MV-4-11 (cell line): ENCODE measurements around the gene FAM163B.
A peak's percentile ranks its signal among the peaks of the same experiment; 100 is the strongest.
"Not testable (repeated sequence)": the region's sequence is repeated elsewhere in the genome, so short reads cannot be mapped to it uniquely, and the experiment has no call there.

Experiments
- DNase-seq: peaks from one replicate; lab custom pipeline; 2025; lab: John Stamatoyannopoulos, UW

The FAM163B gene

DNA sequence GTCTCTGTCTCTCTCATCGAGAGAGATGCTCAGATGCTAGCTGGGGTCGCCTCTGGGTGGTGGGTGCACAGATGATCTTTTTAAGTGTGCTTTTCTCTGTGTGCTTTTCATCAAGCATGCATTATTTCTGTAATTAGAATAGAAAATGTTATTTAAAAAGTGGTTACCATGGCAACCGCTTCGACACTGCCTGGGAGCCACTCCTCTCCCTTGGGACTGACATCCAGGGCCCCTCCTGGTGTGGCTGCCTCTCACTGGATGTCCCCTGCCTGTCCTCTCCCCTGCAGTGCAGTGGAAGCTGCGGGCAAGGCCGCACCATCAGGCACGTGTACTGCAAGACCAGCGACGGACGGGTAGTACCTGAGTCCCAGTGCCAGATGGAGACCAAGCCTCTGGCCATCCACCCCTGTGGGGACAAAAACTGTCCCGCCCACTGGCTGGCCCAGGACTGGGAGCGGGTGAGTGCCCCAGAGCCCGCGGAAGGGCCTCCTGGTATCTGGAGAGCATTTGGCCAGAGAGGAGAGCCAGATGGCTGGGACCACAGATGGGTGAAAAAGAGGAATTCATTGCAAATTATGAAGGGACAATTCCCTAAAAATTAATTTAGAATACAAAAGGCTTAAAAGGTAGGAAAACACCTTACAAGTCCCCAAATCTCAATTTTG, 39.9 kb downstream of the FAM163B start:
- DNase-seq = no peak

DNA sequence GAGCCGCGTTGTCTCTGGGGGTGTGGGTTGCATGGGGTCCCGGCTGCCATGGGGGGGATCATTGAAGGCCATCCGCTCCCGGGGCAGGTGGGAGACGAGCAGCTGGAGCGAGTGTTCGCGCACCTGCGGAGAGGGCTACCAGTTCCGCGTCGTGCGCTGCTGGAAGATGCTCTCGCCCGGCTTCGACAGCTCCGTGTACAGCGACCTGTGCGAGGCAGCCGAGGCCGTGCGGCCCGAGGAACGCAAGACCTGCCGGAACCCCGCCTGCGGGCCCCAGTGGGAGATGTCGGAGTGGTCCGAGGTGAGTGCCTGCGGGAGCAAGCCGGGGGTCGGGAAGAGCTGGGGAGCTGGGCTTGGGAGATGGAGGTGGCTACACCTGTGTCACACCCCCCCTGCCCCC, 41.0 kb downstream of the FAM163B start:
- DNase-seq = no peak

DNA sequence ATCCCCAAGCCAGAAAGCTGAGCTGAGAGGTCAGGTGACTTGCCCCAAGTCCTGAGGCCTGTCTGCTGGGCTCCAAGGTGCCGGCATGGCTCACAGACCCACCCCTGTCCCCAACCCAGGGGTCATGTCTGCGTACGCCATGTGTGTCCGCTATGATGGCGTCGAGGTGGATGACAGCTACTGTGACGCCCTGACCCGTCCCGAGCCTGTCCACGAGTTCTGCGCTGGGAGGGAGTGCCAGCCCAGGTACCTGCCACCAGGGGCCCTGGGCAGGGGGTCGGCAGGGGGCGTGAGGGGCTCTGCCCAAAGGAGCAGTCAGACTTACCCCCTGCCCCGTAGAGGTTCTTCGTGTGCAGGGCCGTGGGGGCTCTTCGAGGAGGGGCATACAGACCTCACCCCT, 42.4 kb downstream of the FAM163B start:
- DNase-seq = no peak

DNA sequence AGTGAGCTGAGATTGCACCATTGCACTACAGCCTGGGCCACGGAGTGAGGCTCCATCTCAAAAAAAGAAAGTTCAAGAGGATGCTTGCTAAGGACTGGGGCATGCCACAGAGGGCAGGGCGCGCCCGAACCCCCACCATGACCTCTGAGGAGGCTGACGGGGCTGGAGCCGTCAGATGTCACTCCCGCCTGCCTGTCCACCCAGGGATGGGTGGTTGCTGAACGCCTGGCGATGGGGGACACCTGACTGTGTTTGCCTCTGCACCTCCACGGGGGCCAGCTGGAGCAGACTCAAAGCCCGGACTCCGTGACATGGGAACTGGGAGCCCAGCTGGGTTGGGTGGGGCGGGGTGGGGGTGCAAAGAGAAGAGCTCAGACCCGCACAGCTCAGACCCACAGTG, 42.8 kb downstream of the FAM163B start:
- DNase-seq = no peak

DNA sequence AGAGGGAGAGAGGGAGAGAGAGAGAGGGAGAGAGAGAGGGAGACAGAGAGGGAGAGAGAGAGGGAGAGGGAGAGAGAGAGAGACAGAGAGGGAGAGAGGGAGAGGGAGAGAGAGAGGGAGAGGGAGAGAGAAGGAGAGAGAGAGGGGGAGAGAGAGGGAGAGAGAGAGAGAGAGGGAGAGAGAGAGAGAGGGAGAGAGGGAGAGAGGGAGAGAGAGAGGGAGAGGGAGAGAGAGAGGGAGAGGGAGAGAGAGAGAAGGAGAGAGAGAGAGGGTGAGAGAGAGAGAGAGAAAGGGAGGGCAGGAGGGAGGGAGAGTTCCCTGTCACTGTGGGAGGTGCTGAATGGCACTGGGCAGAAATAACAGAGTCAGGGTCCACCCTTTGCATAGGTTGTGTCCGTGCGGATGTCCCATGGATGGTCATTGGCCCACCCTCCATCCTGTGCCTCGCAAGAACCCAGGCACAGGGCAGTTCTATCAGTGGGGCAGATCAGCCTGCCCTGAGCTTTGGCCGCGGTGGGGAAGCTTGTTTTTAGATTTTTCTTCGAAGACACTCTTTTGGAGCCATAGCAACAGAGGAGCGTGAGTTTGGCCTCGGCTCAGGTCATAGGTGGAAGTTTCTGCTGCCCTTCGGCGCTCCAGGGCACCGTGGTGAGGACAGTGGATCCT, 44.6 kb downstream of the FAM163B start:
- no peak for DNase-seq

DNA sequence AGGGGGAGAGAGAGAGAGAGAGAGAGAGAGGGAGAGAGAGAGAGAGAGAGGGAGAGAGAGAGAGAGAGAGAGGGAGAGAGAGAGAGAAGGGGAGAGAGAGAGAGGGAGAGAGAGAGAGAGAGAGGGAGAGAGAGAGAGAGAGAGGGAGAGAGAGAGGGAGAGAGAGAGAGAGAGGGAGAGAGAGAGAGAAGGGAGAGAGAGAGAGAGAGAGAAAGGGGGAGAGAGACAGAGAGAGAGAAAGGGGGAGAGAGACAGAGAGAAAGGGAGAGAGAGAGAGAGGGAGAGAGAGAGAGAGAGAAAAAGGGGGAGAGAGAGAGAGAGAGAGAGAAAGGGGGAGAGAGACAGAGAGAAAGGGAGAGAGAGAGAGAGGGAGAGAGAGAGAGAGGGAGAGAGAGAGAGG, 45.4 kb downstream of the FAM163B start:
- DNase-seq = not testable (repeated sequence)

DNA sequence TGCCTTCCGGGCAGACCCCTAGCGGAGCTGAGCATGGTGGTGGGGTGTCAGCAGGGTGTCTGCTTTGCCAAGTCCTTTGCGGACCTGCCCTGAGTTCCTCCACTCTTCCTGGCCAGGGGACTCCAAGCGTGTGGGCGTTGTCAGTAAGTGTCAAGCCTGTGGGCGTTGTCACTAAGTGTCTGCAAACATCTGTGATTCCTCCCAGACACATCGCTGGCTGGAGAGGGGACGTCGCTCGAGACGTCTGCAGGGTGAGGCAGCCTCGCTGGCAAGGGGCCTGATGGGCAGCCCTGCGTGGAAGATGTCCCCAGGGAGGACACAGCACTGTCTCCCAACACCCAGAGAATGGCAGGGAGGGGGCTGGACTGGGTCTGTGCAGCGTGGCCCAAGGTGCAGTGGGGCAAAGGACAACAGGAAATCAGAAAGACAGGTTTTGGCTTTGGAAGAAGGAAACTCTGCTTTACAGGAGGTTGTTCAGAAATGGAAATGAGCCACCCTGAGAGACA, 45.8 kb downstream of the FAM163B start:
- no peak for DNase-seq

DNA sequence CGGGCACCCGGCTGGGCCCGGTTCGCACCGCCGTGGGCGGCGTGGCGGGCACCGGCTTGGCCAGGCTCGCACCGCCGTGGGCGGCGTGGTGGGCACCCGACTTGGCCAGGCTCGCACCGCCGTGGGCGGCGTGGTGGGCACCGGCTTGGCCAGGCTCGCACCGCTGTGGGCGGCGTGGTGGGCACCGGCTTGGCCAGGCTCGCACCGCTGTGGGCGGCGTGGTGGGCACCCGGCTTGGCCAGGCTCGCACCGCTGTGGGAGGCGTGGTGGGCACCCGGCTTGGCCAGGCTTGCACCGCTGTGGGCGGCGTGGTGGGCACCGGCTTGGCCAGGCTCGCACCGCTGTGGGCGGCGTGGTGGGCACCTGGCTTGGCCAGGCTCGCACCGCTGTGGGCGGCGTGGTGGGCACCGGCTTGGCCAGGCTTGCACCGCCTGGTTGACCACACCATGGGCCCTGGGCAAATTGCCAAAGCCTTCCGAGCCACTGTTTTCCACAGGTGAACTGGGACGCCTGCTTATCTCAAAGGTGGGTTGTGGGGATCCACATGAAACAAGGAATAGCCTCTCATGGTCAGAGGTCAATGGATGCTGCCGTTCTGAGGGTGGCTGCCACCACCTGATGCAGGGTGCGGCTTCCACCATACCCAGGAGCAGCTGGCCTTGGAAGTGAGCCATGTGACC, 46.4 kb downstream of the FAM163B start:
- DNase-seq = no peak

DNA sequence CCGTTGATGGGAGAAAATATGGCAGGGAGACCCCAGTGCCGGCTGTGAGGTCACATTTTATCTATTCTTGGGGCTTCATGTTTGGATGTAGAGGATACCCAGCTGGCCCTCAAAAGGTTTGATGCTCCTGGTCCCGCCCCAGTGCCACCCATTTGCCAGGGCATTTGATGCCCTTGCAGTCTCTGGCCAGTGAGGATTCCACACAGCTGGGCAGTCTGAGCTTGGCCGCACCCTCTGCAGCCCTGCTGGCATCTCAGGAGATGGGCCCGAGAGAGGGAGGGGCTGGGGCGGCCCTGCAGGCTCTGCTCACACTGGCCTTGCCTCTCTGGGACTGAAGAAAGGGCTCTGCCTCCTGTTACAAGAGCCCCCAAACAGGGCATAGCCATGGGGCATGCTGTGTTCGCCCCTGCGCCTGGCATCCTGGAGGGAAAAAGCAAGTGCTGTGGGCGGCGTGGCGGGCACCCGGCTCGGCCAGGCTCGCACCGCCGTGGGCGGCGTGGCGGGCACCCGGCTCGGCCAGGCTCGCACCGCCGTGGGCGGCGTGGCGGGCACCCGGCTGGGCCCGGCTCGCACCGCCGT, 47.1 kb downstream of the FAM163B start:
- DNase-seq = no peak

DNA sequence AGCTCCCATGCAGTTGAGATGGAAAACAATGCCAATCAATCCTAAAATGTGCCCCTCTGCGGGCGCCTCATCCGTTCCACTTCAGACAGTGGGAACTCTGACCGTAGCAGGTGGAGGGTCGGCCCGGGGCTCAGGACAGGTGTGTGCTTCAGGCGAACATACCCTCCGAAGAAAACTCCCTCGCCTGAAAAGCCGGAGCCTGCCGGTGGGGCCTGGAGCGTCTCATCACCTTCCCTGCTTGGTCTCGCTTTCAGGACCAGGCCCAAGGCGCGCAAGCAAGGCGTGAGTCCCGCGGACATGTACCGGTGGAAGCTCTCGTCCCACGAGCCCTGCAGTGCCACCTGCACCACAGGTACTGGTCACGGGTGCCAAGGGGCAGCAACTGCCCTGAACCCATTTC, 48.2 kb downstream of the FAM163B start:
- no peak for DNase-seq

DNA sequence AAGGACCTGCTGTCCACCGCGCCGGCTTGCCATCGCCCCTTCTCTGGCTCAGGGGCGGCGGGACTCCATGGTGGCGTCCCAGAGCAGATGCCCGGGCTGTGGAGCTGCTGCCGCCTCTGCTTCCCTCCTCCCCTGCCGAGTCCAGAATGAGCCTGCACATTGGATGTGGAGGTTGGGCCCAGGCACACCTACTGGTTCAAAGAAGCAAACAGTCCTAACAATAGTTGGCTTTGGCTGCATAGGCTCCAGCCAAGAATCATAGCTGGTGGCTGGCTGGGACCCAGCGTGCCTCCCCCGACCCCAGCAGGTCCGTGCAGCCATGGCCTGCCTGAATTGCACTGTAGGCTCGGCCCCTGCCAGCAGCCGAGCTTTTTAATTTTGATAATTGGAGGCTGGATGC, 48.9 kb downstream of the FAM163B start:
- no peak for DNase-seq

DNA sequence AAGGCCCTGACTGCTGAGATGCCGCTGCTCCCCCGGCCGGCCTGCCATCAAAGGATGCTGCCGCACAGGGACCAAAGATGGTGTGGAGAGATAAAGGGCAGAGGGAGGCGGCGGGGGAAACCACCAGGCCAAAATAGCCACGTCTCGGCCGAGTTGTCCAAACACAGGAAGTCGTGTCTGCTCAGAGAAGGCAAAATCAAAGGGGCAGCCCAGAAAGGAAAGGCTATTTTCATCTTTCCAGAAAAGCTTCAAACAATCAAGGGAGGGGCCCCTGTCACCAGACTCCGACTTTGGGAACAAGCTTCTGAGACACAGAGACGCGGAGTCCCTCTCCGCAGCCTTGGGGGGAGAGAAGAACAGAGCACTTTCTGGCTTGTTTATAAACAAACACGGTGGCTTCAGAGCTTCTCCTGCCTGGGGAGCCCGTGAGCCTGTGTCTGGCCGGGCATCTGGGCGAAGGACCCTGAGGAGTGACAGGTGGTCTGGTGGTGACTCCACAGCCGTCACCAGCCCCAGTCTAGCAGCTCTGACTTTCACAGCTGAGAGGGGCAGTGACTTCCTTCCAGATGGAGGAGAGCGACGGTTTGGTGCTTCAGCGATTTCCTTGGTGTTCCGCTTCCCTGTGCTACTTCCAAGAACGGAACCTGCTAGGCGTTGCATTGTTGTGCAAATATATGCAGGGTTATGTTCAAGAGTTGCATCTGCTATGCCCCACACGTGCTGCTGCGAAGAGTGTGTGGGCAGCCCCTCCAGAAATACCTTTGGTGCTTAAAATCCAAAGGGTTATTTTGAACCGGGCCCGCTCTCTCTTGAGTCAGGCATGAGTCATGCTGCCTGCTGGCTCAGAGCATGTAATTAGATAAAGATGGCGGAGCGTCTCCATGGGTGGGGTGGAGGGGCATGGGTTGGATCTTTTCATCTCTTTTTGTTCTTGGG, 50.7 kb downstream of the FAM163B start:
- peak; percentile 93 for DNase-seq

DNA sequence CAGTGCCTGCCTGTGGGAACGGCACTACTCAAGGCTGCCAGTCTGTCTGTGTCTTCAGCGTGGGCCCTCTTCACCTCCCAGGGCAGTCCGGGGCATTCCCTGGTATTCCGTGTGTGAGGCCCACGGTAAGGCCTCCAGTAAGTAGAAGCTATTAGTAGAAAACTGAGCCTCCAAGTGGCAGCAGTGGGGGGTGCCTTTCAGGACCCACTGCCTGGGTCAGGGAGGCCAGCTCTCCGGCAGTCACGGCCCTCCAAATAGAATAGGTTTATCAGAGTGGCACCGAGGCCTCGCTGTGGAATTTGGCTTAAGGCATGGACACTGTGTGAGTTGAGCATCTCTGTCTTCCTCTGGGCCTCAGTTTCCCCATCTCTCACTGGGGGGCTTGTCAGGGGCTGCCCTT, 51.6 kb downstream of the FAM163B start:
- no peak for DNase-seq

DNA sequence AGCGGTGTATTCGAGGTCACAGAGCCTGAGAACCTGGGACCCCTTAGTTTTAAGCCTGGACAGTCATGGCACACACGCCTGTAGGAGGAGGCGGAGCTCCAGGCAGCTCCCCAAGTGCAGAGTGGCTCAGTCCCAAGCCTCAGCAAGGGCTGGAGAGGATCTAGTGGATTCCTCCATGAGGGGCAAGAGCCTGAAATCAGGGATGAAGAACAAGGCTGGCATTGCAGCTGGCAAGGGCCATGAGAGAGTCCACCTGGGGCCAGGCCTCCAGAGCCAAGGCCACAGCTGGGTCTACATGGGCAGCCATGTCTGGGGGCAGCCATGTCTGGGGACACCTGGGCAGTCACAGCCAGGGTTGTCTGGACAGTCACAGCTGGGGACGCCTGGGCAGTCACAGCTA, 52.8 kb downstream of the FAM163B start:
- no peak for DNase-seq

DNA sequence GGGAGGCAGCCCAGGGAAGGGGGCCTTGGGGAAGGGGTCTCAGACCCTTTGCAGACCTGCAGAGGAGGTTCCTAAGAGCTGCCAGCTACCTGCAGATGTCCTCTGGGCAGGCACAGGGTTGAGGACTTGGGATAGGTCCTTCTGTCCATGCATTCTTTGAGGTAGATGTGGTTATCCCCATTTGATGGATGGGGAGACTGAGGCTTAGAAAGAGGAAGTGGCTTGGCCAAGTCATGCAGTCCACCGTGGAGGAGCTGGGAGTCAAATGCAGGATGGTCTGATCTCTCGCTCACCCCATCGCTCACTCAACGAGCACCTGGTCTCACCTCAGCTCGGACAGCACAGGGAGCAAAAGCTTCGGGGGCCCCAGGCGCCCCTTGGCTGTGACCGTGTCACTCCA, 54.5 kb downstream of the FAM163B start:
- no peak for DNase-seq

DNA sequence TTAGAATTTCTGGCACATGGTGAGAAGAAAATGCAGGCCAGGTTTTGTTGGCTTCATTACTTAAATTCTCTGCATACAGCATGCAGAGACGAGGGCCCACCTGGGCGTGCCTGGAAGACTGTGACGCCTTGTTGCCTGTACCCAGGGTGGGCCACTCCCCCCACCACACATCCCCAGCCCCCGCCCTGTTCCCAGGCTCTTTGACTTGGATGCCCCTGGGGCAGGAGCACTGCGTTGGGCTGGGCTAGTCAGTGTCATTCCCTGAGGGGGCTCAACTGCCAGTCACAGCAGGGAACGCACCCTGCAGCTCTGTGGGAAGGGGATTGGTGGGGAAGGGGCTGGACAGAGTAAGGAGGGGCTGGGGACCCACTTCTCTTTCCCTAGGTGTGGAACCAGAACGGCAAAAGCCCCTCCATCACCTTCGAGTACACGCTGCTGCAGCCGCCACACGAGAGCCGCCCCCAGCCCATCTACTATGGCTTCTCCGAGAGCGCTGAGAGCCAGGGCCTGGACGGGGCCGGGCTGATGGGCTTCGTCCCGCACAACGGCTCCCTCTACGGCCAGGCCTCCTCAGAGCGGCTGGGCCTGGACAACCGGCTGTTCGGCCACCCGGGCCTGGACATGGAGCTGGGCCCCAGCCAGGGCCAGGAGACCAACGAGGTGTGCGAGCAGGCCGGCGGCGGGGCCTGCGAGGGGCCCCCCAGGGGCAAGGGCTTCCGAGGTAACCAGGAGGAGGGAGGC, 55.0 kb downstream of the FAM163B start:
- DNase-seq = no peak

DNA sequence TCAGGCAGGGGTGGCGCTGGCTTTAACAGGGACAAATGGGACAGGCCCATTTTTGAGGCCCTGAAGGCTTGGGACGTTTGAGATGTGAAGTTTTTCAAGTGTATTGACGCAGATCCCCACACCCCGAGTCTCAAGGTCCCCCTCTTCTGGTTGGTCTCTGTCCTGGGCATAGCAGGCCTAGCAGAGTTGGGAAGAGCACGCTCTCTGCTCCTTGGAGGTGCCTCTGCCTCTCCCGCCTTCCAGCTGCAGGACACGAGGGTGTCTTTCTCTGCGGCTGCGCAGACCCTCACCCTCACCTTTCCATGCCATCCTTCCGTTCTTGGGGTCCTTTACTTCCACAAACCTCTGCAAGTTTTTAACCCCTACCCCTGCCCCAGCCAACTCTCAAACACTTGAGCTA, 56.1 kb downstream of the FAM163B start:
- DNase-seq = no peak

DNA sequence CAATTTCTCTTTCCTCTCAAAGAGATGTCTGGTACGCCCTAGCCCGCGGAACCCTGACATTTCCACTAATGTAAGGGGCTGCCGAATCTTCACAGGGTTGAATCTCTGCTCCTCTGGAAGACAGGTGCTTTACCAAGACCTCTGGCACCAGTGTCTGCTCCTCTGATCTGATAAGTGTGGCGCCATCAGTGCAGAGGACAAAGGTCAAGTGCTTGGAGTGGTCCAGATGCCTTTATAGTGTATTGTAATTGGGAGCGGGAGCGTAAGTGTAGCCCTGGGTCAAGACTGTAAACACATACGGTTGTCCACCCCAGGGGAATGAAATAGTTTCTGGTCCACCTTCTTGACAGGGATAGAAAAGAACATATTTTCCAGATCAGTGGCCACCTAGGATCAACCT, 57.0 kb downstream of the FAM163B start:
- no peak for DNase-seq

DNA sequence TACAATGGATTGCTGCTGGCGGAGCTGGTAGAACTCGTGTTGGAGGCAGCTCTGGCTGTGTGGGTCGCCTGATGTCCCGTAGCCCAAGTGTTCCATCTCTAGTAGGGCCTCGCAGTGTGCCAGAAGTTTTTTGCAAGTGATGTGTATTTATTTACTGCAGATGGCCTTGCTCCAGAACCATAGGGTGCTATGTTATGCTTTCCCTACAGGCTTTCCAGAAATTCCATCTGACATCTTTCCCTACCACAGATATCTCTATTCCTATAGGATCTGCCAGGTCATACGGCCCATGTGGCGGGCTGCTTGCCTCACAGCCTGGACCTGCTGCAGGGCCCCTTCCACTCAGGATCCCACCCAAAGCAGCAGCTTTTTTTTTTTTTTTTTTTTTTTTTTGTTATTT, 57.7 kb downstream of the FAM163B start:
- DNase-seq = no peak

DNA sequence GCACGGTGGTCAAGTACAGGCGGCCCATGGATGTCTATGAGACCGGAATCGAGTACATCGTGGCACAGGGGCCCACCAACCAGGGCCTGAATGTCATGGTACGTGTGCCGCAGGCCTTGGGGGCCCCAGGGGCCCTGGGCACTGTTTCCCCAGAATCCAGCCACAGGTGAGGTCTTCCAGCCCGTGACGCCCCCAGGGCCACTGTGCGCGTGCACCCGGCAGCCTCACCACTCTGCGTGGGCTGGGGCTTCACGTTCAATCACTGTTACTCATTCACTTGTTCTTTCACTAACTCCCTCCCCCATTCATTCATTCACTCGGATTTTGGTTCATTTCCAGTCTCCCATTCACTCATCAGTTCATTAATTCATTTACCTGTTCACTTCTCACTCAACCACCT, 62.1 kb downstream of the FAM163B start:
- DNase-seq = no peak

DNA sequence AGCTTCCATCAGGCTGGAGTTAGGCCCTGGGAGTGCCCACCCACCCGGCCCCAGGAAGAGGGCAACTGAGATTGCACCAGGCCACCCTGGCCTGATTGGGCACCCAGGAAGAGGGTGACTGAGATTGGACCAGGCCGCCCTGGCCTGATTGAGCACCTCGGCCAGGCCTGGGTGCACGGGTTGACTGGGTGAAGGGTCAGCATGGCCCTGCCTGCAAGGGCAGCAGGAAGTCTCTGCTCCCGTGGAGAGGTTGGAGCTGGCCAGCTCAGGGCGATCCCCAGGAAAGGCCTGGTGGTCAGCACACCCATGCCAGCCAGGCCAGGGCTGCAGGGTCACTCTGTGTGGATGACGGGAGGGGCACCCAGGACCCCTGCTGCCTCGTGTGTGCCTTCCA, 62.9 kb downstream of the FAM163B start:
- no peak for DNase-seq
